Measurements from ENCODE around the gene KRT76.
"Not testable (repeated sequence)": the region's sequence is repeated elsewhere in the genome, so short reads cannot be mapped to it uniquely, and the experiment has no call there.

Gene KRT76

DNA sequence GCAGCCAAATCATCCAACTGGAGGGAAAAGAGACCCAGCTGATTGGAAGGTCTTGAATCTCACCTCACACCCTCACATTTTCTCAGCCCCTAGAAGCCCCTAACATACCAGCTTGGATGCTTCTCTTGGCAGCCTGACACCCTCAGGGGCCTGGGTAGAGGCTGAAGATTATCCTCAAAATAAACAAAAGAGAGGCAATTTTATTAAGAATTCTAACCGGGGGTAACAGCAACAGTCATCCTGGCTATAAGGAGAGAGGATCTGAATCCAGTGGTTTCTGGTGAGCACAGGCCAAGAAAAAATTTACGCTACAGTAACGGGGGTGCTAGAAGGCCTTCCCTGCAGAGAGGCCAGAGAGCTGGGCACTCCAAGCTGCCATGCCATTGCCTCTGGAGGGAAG lies 21.6 kb downstream of the KRT76 start:
- DNase-seq = no peak

DNA sequence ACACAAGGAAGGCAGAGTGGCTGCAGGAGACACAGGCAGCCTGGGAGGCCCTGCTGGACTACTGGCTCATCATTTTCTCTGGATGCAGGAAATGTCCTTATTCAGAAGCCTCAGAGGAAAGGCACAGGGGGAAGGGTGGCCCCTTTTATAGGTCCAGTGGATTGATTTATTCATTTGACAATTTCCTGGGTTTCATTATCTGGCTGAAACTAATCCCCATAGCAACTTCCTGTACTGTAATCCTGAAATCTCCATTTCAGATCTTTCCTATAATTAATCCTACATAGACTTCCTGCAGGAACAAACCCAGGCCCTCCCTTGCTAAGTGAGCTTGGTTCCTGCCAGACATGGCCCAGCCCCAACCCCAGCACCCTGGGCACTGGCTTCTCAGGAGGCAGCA lies 23.0 kb downstream of the KRT76 start:
- no peak for DNase-seq

DNA sequence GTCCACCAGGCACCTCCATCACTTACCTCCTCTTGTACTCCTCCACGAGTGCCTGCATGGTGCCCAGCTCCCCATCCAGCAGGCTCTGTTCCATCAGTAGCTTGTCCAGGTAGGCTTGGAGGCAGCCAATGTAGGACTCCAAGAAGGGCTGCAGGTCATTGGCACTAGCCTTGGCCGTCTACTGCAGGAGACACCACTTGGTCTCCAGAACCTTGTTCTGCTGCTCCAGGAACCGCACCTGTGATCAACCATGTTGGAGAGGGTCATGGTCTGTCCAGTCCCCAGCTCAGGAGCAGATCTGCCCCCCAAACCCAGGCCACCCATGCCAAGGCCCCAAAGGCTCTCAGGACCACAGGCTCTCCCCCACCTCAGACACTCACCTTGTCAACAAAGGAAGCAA lies 23.9 kb downstream of the KRT76 start:
- DNase-seq = no peak

DNA sequence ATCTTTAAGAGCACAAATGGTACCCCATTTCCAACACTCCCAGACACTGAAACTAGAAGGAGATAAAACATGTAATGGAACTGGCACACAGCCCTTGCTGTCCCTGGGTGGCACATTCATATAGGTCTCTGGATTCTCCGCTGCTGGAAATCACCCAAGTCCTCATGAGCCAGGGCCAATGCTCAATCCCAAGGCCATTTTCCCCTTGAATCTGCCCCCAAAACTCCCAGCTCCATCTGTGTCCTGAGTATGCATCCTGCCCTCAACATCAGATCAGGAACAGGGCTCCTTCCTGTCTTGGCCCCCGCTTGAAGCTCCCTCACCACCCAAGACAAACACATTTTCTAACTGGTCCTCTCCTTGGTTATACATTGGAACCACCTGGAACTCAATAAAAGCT lies 24.6 kb downstream of the KRT76 start:
- DNase-seq = no peak

DNA sequence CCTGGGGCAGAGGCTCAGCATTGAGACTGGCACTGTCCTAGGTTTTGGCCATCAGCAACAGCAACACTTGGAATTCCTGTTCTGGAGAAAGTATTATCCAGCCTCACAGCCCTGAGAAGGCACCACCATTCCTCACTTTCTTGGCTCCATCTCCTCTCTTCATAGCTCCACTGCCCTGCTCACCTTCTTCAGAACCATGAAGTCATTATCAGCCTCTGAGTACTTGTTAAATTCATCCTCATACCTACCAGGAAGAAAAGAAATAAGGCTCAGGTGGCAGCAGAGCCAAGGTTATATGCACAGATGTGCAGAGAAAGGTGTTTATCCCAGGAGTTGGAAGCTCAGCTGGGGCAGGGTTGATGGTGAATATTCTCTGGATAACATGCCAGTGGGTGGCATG lies 25.4 kb downstream of the KRT76 start:
- no peak for DNase-seq

DNA sequence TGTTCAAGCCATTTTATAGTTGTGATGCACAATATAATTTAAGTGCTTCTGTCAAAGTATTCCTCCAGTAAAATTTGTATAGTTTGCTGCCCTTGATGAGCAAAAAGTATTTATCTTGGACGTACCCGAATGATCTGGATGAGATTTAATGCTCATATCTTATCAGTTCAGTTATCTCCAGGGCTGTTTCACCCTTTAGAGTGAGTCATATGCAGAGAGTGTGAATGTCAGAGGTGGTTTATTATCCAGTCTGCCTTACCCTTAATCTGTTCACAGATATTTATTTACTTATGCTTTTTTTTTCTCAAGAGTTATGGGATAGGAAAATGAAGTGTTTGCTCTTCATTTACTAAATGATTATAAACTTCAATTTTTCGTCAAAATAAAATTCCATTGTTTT lies 26.6 kb downstream of the KRT76 start:
- not testable (repeated sequence) for DNase-seq

DNA sequence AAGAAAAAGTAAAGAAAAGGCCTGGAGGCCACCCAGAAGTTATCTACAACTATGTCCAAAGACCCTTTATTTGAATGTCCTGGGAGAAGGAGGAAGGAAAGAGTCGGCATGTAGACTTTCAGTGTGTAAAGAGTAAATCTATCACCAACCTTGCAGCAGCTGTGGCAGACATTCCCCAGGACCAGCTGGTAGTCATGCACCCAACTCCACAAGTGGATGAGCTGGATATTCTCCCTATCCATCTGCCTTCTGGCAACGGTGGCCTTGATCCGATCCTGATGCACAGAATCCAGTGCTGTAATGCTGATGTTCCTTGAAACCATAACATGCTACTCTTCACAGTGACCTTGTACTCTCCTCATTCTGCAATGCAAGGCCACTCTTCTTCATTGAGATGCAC lies 27.3 kb downstream of the KRT76 start:
- no peak for DNase-seq

DNA sequence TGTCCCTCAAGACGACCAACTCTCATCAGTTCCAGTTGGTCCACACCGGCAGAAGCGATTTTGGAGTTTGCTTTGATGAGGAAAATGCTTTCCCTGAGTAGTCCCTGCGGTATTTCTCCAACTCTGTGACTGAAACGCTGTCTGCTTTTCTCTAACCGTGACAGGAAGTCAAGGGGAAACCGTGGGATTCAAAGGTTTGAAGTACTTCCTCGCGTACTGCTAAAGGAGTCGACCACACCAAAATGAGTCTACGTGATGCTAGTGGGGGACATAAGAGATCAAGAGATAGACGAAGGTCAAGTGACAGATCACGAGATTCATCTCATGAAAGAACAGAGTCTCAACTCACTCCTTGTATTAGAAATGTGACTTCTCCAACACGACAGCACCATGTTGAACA lies 28.6 kb downstream of the KRT76 start:
- no peak for DNase-seq

DNA sequence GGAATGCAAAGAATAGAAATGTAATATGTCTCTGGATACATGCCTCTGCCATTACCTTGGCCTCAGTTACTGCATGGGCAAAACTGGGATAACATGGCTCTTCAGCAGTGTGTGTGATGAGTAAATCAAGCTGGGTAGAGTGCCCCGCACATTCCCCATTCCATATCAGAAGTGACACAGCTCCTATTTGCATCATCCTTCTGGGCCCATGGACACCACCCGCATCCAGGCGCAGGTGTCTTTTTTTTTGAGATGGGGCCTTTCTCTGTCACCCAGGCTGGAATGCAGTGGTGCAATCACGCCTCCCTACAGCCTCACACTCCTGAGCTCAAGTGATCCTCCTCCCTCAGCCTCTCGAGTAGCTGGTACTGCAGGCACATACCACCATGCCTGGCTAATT lies 31.6 kb downstream of the KRT76 start:
- no peak for DNase-seq

DNA sequence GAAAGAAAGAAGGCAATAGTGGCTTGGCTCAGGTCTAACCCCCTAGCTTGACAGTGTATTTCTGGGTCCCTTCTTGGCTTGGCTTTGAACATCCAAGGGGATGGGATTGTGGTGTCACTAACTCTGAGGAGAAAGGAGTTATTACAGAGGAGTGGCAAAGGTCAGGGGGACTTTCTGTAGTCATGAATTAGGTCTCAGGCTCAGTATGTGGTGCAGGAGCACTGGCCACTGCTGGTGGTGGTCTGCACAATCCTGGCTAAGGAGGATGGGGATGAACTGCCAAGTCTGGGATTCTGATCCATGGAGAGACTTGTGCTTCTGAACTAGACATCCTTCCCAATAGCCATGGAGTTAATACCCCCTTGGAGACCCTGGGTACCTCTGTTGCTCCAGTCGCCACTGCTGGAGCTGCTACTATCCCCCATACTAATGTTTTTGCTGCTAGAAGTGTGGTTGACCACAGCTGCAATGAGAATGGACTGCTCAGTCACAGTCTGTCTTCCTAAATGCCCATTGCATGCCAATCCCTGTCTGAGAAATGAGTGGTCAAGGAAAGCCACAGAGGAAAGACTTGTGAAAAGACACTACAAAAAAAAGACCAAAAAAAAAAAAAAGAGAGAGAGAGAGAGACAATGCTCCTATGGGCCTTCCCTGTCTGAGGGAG lies 32.5 kb downstream of the KRT76 start:
- DNase-seq = no peak

DNA sequence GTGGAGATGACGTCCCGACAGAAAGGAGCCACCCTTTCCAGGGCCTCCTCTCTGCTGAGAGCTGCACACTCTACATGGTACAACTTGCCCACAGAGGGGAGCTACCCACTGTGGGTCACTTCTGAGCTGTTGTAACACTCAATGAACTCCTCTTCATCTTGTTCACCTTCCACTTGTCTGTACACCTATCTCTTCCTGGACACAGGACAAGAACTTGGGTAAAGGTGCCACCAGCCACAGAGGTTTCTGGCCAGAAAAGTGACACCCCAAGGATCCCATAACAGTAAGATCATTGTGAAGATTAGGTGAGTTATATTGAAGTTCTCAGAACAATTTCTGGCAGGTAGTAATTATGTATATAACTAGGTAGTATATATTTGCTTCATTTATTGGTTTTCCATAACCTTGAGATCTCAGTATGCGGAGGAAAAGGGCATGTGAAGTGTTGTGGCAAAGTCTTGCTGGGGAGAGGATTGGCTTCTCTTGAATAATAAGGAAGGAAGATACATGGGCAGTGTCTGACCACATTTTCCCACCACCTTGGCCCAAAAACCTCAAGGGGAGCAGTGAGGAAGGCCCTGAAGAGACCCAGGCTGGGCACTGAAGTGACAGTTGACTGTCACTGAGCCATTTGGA lies 34.2 kb downstream of the KRT76 start:
- no peak for DNase-seq

DNA sequence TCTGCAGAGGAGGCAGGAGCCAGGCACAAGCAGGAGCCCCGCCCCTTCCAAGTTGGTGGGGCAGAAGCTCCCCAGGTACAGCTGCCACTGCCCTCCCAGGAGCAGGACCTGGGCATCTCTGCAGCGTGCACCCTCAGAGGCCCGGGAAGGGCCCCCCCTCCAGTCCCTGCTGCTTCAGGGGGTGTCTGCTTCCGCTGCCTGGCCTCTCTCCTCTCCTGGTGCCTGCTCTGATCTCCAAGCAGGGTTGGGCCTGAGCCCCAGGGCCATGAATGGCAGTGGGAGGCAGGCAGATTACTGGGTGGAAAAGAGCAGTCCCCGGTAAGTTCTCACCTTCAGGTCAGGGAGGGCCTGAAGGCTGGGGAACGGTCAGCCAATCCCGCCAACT lies 35.0 kb downstream of the KRT76 start:
- no peak for DNase-seq

DNA sequence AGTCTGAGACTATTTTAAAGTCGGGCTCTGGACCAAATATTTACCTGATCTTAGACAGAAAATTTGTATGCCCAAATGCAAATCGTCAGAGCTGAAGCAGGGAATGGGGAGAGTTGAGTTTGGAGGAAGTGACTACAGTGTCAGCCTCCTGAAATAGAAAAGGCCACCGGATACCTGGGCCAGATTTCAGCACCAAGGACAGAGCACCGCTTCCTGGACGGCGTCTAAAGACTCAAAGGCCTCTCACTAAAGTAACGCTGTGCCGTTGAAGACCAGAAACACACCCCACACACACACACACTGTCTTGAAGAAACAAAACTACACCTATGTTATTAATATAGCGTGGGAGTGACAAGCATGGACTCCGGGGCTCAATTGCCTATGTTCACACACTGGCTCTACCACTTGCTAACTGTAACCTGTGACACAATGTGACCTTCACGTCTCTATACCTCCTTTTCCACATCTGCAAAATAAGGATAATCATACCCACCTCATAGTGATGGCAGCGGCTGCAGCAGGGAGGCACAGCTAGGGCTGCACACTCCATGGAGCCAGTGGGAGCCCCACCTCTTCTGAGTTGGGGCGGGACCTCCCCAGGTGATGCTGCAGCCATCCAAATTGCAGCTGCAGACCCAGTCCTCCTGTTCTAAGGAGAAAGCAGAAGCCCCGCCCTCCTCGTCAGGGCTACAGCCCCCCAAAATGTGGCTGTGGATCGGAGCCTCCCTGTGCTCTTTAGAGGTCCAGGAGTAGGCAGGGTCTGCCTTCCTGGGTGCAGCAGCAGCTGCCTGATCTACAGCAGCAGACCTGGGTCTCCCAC lies 35.6 kb downstream of the KRT76 start:
- no peak for DNase-seq

DNA sequence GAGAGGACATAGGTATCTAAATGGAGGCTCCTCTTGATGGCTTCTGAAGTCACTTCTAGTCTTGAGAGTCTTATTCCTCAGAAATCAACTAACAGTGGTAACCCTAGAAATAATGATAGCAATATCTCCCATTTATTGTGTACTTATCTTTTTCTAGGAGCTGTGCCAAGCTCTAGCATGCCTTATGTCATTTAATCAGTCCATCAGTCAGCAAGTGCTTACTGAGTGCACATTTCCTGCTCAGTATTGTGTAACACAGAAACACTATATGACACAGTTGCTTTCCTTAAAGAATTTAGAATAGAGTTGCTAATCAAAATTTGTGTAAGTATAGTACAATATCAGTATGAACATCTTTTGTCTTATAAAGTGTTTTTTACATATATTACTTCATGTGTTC lies 36.6 kb downstream of the KRT76 start:
- DNase-seq = no peak

DNA sequence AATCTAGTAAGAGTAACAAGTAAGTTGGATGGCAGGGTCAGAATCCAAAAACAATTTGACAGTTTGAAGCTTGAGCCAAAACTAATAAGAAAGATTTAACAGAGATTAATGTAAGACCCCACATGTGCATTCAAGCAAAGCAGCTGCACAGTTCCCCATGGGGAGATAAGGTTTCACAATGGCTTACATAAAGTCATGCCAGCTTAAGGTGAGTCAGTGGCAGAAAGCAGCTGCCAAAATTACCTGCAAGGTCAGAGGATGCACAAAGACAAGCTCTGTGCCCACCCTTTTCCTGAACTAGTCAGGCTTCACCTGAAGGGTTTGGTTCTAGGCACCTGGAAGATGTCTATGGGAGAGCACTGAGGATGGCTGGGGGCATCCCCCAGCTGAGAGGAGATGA lies 37.2 kb downstream of the KRT76 start:
- no peak for DNase-seq

DNA sequence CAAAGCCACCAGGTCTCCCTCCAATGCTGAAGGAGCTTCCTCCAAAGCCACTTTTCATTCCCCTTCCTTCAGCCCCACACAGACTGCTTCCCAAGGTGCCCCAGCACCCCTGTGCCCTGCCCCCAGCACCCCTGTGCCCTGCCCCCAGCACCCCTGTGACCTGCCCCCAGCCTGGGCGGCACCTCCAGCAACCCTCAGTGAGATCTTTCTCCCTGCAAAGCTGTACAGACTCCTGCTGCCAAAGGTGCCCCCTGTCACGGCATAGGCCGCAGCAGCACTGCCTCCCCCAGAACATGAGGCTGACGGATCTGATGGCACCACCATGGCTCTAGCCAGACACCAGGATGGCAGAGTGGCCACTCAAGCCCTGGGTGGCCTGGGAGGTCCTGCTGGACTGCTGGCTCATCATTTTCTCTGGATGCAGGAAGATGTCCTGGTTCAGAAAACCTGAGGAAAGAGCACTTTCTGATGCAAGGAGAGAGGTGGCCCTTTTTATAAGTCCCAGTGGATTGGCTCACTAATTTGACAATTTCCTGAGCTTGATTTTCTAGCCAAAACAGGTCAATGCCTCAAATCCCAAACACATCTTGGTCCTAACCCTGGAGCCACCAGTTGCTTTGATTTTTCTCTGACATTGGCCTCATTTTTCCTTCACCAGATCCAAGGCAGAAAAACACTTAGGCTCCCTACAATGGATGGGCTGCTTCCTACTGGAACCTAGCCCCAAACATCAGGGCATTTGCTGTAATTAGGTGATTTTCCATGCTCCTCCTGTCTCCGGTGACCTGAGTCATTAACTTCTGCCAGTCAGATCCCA lies 41.1 kb downstream of the KRT76 start:
- DNase-seq = no peak

DNA sequence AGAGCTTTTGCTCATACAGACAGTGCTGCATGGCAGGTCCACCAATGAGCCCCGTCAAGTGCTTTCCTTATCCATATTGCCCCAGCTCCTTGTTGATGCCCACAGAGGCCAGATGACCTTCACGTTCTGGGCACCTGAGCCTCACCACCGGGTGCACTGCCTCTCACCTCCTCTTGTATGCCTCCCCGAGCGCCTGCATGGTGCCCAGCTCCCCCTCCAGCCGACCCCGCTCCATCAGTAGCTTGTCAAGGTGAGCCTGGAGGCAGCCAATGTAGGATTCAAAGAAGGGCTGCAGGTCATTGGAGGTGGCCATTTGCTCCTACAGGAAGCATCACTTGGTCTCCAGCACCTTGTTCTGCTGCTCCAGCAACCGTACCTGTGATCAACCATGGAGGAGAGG lies 42.0 kb downstream of the KRT76 start:
- no peak for DNase-seq

DNA sequence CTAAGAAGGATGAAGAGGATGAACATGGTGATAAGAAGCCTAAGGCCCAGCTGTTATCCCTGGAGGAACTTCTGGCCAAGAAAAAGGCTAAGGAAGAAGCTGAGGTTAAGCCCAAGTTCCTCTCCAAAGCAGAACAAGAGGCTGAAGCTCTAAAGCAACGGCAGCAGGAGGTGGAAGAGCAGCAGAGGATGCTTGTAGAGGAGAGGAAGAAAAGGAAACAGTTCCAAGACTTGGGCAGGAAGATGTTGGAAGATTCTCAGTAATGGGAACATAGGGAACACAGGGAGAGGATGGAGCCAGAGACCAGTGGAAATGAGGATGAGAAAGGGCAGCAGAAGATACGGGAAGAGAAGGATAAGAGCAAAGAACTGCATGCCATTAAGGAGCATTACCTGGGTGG lies 46.4 kb downstream of the KRT76 start:
- DNase-seq = no peak

DNA sequence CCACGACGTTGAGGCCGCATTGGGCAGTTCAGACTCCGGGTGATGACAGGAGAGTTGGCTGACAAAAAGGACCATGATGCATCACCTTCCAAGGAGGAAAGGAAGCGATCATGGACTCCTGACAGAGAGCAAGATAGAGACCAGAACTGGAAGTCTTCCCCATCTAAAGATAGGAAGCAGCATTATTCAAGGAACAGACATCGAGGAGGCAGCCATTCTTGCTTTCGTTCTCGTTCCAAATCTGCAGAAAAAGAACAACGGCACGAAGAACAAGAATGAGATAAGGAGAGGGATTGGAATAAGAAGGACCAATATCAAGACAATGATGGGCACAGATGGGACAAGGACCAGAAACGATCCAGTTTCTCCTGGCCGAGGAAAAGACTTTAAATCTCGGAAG lies 46.8 kb downstream of the KRT76 start:
- DNase-seq = no peak

DNA sequence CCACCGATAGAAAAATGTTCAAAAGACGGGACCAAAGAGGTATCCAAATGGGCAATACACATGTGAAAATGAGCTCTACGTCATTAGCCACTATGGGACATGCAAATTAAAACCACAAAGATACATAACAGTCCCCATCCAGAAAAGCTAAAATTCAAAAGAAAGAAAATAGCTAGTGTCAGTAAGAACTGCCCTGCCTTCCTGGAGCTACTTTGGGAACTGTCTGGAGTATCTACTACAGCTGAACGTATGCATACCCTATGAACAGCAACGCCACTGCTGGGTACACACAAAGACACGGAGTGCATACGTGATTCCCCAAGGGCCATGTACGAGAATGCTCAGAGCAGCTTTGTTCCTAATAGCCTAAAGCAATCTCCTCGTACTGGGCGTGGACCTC lies 48.0 kb downstream of the KRT76 start:
- DNase-seq = no peak

DNA sequence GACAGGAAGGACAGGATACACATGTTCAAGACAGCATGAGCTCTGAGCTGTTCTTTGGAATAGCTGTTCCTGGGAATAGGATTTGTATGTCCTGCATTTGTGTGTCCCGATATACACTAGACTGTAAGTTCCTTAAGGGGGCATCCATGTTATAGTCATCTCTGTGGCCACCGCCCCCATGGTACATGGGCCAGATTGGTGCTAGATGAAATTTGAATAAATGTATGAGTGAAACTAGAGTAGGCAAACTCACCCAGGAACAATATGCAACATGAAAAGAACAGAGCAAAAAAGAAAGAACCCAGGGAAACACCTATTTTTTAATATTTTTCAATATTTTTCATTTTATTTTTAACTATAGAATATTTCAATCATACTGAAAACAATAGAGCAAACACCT lies 48.8 kb downstream of the KRT76 start:
- DNase-seq = no peak

DNA sequence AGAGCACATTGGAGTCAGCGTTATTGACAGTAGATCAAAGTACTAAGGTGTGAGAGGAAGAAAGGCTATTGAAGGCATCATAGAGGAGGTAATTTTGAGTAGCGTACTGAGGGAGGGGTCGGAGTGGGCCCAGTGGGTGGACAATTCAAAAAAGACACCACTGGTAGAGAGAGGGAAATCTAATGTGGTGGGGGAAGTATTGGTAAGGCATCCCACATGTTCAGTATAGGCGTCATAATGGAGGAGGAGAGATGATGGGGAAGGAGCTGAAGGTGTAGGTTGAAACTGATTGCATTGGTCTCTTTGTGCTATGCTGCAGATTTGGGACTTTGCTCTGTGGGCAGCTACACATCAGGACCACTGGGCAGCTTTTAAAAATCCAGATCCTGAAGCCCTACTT lies 50.1 kb downstream of the KRT76 start:
- no peak for DNase-seq

DNA sequence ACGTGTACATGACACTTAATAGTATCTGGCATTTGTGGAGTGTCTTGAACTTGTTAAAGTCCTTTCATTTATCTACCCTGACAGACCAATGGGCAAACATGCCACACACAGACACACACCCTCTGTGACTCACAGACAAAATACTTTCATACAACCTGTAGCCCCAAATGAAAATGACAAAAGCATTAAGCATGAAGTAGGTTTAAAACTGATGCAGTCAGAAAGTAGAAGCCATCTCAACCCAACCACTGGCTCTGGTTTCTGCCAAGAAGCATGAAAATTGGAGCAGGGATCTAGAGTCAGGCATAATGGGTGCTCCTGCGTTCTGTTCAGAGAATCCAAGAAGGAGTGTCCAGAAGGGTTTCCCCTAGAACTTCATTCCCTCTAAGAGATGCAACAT lies 50.7 kb downstream of the KRT76 start:
- no peak for DNase-seq

DNA sequence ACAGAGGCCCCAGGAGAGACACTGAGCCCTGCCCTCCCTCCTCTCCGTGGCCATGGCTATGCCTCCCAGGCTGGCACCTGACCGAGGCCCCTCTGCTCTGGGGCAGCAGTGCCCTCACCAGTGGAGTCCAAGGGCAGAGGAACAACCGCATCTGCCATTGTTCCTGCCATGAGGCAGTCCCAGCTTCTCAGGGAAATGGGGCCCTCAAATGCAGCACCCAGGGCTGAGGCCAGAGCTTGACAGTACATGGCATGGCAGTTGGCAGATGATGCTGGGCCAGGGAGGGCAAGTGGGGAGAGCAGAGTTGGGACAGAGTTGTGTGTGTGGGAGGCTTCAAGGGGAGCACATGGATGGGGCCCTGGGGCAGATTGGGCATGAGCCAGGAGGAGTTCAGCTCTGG lies 52.8 kb downstream of the KRT76 start:
- DNase-seq = no peak
